Right lobe of liver (tissue), 6 donors: Measurements from ENCODE around the gene ITGB3. TPM values are rescaled to one million over a fixed set of nuclear protein-coding genes. Genes with fewer than 3 reads are reported as not detected.

Experiments used
- ATAC-seq, 4 donors: fragments of 200-7000 bp; cut with Tn5 transposase; one replicate each; pipeline ENCODE4 v1.9.1; 2020; ENCODE audit warnings: mild to moderate bottlenecking in 4 of 4, moderate library complexity in 4 of 4
- DNase-seq, 3 donors: peaks; one replicate each; pipeline ENCODE4 v3.0.0-alpha.2; 2020
- H3K27ac ChIP-seq, 3 donors: fragments of 200-600 bp; one replicate each; pipeline ENCODE4 v1.8.0; 2022
- H3K27me3 ChIP-seq, 2 donors: fragments of 200-600 bp; one replicate each; pipeline ENCODE4 v1.8.0; 2022
- H3K36me3 ChIP-seq, 4 donors: fragments of 200-600 bp; sonication (generic) in 1 of 4; one replicate each; pipeline versions ENCODE4 v1.5.1 to v1.8.0; 2017 to 2022; ENCODE audit warnings: control low read depth in 1 of 4
- H3K4me1 ChIP-seq, 4 donors: fragments of 200-600 bp; sonication (generic) in 1 of 4; one replicate each; pipeline versions ENCODE4 v1.5.1 to v1.8.0; 2017 to 2022; ENCODE audit warnings: control low read depth in 1 of 4
- H3K4me3 ChIP-seq, 3 donors: fragments of 200-600 bp; one replicate each; pipeline ENCODE4 v1.8.0; 2022
- H3K9me3 ChIP-seq, 4 donors: fragments of 200-600 bp; sonication (generic) in 1 of 4; one replicate each; pipeline versions ENCODE4 v1.5.1 to v1.8.0; 2017 to 2022; ENCODE audit warnings: control low read depth in 1 of 4
- CTCF ChIP-seq, 4 donors: fragments of 200-600 bp in 3 of 4; fragments of 450-650 bp in 1 of 4; IDR thresholded peaks; one replicate each; pipeline versions ENCODE4 v1.5.1 to v1.8.0; 2016 to 2022; ENCODE audit warnings: antibody characterized with exemption in 4 of 4, mild to moderate bottlenecking in 2 of 4
- POLR2A ChIP-seq: fragments of 450-650 bp; IDR thresholded peaks from one replicate; pipeline ENCODE4 v1.6.1; 2017; ENCODE audit warnings: antibody characterized with exemption, mild to moderate bottlenecking
- WGBS: methylation state at CpG from one replicate; pipeline ENCODE4 v1.1.6; 2018; ENCODE audit warnings: low coverage, low lambda C conversion rate; ENCODE audit not compliant: insufficient coverage; ENCODE audit errors: missing lambda C conversion rate; 5-methylcytosine and 5-hydroxymethylcytosine counted together
- intact Hi-C, 2 donors: fragments of 100-400 bp; cut with DNase I; formaldehyde crosslinking; loops; one replicate each; pipeline versions ENCODE4 v1.11.2 to v1.14.1; 2022
- small RNA-seq, 2 experiments: library from RNA; depleted of rRNA; stranded (forward); fragments of <200 nt; gene quantifications; one replicate each; pipeline ENCODE3, GENCODE V24; 2016
- total RNA-seq, 6 experiments: library from RNA; depleted of rRNA in 2 of 6; stranded (reverse); fragments of >200 nt in 2 of 6; fragmentation: NEBNext Ultra II Directional in 3 of 6; extraction: Animal tissue kit (Norgen Biotek cat#: 25700) in 3 of 6; gene quantifications; one replicate each; pipeline versions ENCODE4 v1.1.0 to v1.2.4, GENCODE V29; 2016 to 2023
- donor health status: DM: no; HTN: yes; CAD: no.
- donor health status: DM: no; HTN: no; CAD: no.
- donor health status: DM: no; HTN: no; CAD: no.
- donor health status: DM: no; HTN: yes; CAD: no.
- donor health status: DM: no; HTN: yes; CAD: no.

ITGB3 gene
- total RNA-seq, 6 experiments from 2014 or later, result 2.2 to 8.0 (median 4.8) TPM

GRCh38 chr17:47338026-47338425 lies 84.4 kb downstream of the ITGB3 start:
- no peaks in the 10 kb centered on the region for H3K36me3 ChIP-seq
- intact Hi-C loops, result no loop called here
- no peaks in the 10 kb centered on the region for H3K27me3 ChIP-seq
- 96% methylated on average over 3 of the region's 3 CpGs for WGBS
- peaks cover 0 to 4% (median 0%) of the 10 kb centered on the region in 4 donors for H3K4me1 ChIP-seq
- H3K27ac ChIP-seq, result no peak overlapping the region
- no peak for TF ChIP-seq POLR2A
- no peak for TF ChIP-seq CTCF (IDR thresholded peaks at IDR 0.05)
- DNase-seq, result no peak
- no peaks in the 10 kb centered on the region for H3K9me3 ChIP-seq
- no peak for ATAC-seq
- H3K4me3 ChIP-seq, result no peak overlapping the region

- no peak overlapping the region for H3K4me3 ChIP-seq
- no peak for ATAC-seq
- H3K27ac ChIP-seq, result no peak overlapping the region
- H3K9me3 ChIP-seq, result no peaks in the 10 kb centered on the region
- 67% methylated on average over 1 of the region's 1 CpG for WGBS
- DNase-seq, result no peak
- no peaks in the 10 kb centered on the region for H3K27me3 ChIP-seq
- peaks cover 0 to 6% (median 0%) of the 10 kb centered on the region in 4 donors for H3K36me3 ChIP-seq
- no peak for TF ChIP-seq POLR2A
- no peak for TF ChIP-seq CTCF (IDR thresholded peaks at IDR 0.05)
- intact Hi-C loops, result no loop called here
- H3K4me1 ChIP-seq, result no peaks in the 10 kb centered on the region
Observed at GRCh38 chr17:47352848-47353247, 99.2 kb downstream of the ITGB3 start.

- WGBS, result 74% methylated on average over 1 of the region's 1 CpG
- Histone ChIP-seq H3K4me3 (no peak overlapping the region), H3K9me3 (no peaks in the 10 kb centered on the region), H3K27me3 (no peaks in the 10 kb centered on the region), H3K27ac (no peak overlapping the region), H3K4me1 (no peaks in the 10 kb centered on the region), H3K36me3 (peaks cover 0 to 6% (median 0%) of the 10 kb centered on the region in 4 donors)
- intact Hi-C loops, result no loop called here
- ATAC-seq, result no peak
- DNase-seq, result no peak
- TF ChIP-seq POLR2A, result no peak
- no peak for TF ChIP-seq CTCF (IDR thresholded peaks at IDR 0.05)
Observed at GRCh38 chr17:47358652-47359051, 105.0 kb downstream of the ITGB3 start.

Small RNA genes lying within 50 kb of the gene (small RNA-seq; reads per million reads assigned to genes)
- gene RNU7-186P, result 0 reads per million in 2 experiments

Other genes starting within 250 kb of the ITGB3 start
- gene CDC27, start 64.5 kb upstream of the ITGB3 start, total RNA-seq, result 10 to 100 TPM; 27.5 to 50.4 (median 32.9) TPM
- under 1 TPM in 4 of 6 experiments, not detected in 2; 0.42 to 0.80 (median 0.58) TPM for gene MYL4, start 44.5 kb upstream of the ITGB3 start, total RNA-seq
- 1 to 10 TPM in 5 of 6 experiments, under 1 TPM in 1; 0.68 to 7.2 (median 3.2) TPM for gene EFCAB13, start 70.1 kb downstream of the ITGB3 start, total RNA-seq